H9 (cell line): ENCODE data around the gene IL24. TPM values are rescaled to one million over a fixed set of nuclear protein-coding genes. Genes with fewer than 3 reads are reported as not detected.
"Not testable (repeated sequence)": the region's sequence is repeated elsewhere in the genome, so short reads cannot be mapped to it uniquely, and the experiment has no call there.

Experiments used
- DNase-seq: peaks from one replicate; pipeline ENCODE4 v3.0.0-alpha.2; 2017
- H2AFZ ChIP-seq: one replicate; pipeline ENCODE4 v1.6.1; 2013; ENCODE audit warnings: mild to moderate bottlenecking, low read length, control low read depth, moderate library complexity
- H2AK5ac ChIP-seq: 2 replicates; pipeline ENCODE4 v1.6.1; 2013; ENCODE audit warnings: low read length, control low read depth, mixed read lengths; ENCODE audit not compliant: insufficient read length
- H2BK120ac ChIP-seq: one replicate; pipeline ENCODE4 v1.6.1; 2013; ENCODE audit warnings: low read depth, mild to moderate bottlenecking, low read length, control low read depth, inconsistent platforms; ENCODE audit not compliant: poor library complexity, severe bottlenecking
- H2BK12ac ChIP-seq: 2 replicates; pipeline ENCODE4 v1.6.1; 2013; ENCODE audit warnings: low read length, control low read depth, mixed read lengths, low read depth; ENCODE audit not compliant: insufficient read length
- H2BK15ac ChIP-seq: 2 replicates; pipeline ENCODE4 v1.6.1; 2013; ENCODE audit warnings: low read depth, low read length, control low read depth
- H2BK20ac ChIP-seq: one replicate; pipeline ENCODE4 v1.6.1; 2013; ENCODE audit warnings: low read depth, mild to moderate bottlenecking, low read length, control low read depth, inconsistent platforms; ENCODE audit not compliant: poor library complexity, severe bottlenecking
- H2BK5ac ChIP-seq: 2 replicates; pipeline ENCODE4 v1.6.1; 2013; ENCODE audit warnings: low read length, control low read depth, mixed read lengths; ENCODE audit not compliant: insufficient read length
- H3K14ac ChIP-seq: 2 replicates; pipeline ENCODE4 v1.6.1; 2013; ENCODE audit warnings: low read length, control low read depth; ENCODE audit not compliant: insufficient read depth
- H3K18ac ChIP-seq: 2 replicates; pipeline ENCODE4 v1.6.1; 2013; ENCODE audit warnings: low read depth, mild to moderate bottlenecking, mixed read lengths, low read length, control low read depth; ENCODE audit not compliant: insufficient read length
- H3K23ac ChIP-seq: 2 replicates; pipeline ENCODE4 v1.6.1; 2013; ENCODE audit warnings: low read length, control low read depth, mixed read lengths, low read depth; ENCODE audit not compliant: insufficient read length
- H3K23me2 ChIP-seq: 2 replicates; pipeline ENCODE4 v1.6.1; 2013; ENCODE audit warnings: low read depth, mild to moderate bottlenecking, mixed read lengths, low read length, control low read depth; ENCODE audit not compliant: insufficient read length, poor library complexity, severe bottlenecking
- H3K27ac ChIP-seq: 2 replicates; pipeline ENCODE4 v1.5.1; 2013; ENCODE audit warnings: low read length, control low read depth, mixed read lengths, low read depth; ENCODE audit not compliant: insufficient read length
- H3K27me3 ChIP-seq: 2 replicates; pipeline ENCODE4 v1.6.1; 2013; ENCODE audit warnings: low read length, control low read depth, inconsistent platforms; ENCODE audit not compliant: insufficient read depth
- H3K4ac ChIP-seq: 2 replicates; pipeline ENCODE4 v1.6.1; 2013; ENCODE audit warnings: low read depth, mild to moderate bottlenecking, control low read depth, inconsistent platforms, low read length, moderate library complexity
- H3K4me1 ChIP-seq: 2 replicates; pipeline ENCODE4 v1.6.1; 2013; ENCODE audit warnings: low read length, control low read depth, inconsistent platforms; ENCODE audit not compliant: insufficient read depth
- H3K4me2 ChIP-seq: 2 replicates; pipeline ENCODE4 v1.6.1; 2013; ENCODE audit warnings: low read length, control low read depth, mixed read lengths; ENCODE audit not compliant: insufficient read length, insufficient read depth
- H3K56ac ChIP-seq: 2 replicates; pipeline ENCODE4 v1.6.1; 2013; ENCODE audit warnings: low read depth, mild to moderate bottlenecking, mixed read lengths, low read length, control low read depth; ENCODE audit not compliant: insufficient read length
- H3K79me1 ChIP-seq: 2 replicates; pipeline ENCODE4 v1.6.1; 2013; ENCODE audit warnings: low read depth, mild to moderate bottlenecking, moderate library complexity, low read length, control low read depth, inconsistent platforms; ENCODE audit not compliant: insufficient read depth, poor library complexity, severe bottlenecking
- H3K79me2 ChIP-seq: 2 replicates; pipeline ENCODE4 v1.6.1; 2013; ENCODE audit warnings: low read length, control low read depth, inconsistent platforms; ENCODE audit not compliant: insufficient read depth
- H3K9ac ChIP-seq: 2 replicates; pipeline ENCODE4 v1.6.1; 2013; ENCODE audit warnings: low read length, control low read depth, mixed read lengths; ENCODE audit not compliant: insufficient read length; ENCODE audit errors: extremely low read depth
- H3K9me3 ChIP-seq: one replicate; pipeline ENCODE4 v1.6.1; 2013; ENCODE audit warnings: low read depth, low read length, inconsistent platforms; ENCODE audit not compliant: control insufficient read depth
- H3T11ph ChIP-seq: one replicate; pipeline ENCODE4 v1.6.1; 2013; ENCODE audit warnings: mild to moderate bottlenecking, low read length, control low read depth, inconsistent platforms
- H4K20me1 ChIP-seq: one replicate; pipeline ENCODE4 v1.6.1; 2013; ENCODE audit not compliant: control insufficient read depth, insufficient read length, insufficient read depth
- H4K5ac ChIP-seq: 2 replicates; pipeline ENCODE4 v1.6.1; 2013; ENCODE audit warnings: low read depth, mild to moderate bottlenecking, mixed read lengths, low read length, control low read depth; ENCODE audit not compliant: insufficient read length
- H4K8ac ChIP-seq: replicated peaks from 2 replicates; pipeline ENCODE4 v1.6.1; 2013; ENCODE audit warnings: low read length, control low read depth, mixed read lengths, low read depth; ENCODE audit not compliant: insufficient read length
- H4K91ac ChIP-seq: 2 replicates; pipeline ENCODE4 v1.6.1; 2013; ENCODE audit warnings: low read depth, mild to moderate bottlenecking, moderate library complexity, mixed read lengths, low read length, control low read depth; ENCODE audit not compliant: insufficient read length
- H3K27ac Mint-ChIP-seq, 3 experiments: 2 replicates in 2 of 3; 3 replicates in 1 of 3; pipeline ENCODE4 v1.8.0; 2020 to 2021; ENCODE audit warnings: mixed read lengths in 3 of 3, mild to moderate bottlenecking in 1 of 3, moderate library complexity in 1 of 3
- H3K27me3 Mint-ChIP-seq: 2 replicates; pipeline ENCODE4 v1.8.0; 2021; ENCODE audit warnings: low read depth, mild to moderate bottlenecking, moderate library complexity, mixed read lengths
- H3K36me3 Mint-ChIP-seq, 3 experiments: 2 replicates in 2 of 3; 3 replicates in 1 of 3; pipeline ENCODE4 v1.8.0; 2020 to 2021; ENCODE audit warnings: low read depth in 3 of 3, mixed read lengths in 3 of 3; ENCODE audit not compliant: insufficient read depth in 1 of 3
- H3K4me1 Mint-ChIP-seq, 2 experiments: 2 replicates each; pipeline ENCODE4 v1.8.0; 2020; ENCODE audit warnings: mixed read lengths in 2 of 2
- H3K4me3 Mint-ChIP-seq, 2 experiments: 2 replicates in 1 of 2; 3 replicates in 1 of 2; pipeline ENCODE4 v1.8.0; 2020 to 2021; ENCODE audit warnings: mild to moderate bottlenecking in 2 of 2, mixed read lengths in 2 of 2, moderate library complexity in 1 of 2
- H3K9me3 Mint-ChIP-seq, 2 experiments: 2 replicates in 1 of 2; 3 replicates in 1 of 2; pipeline ENCODE4 v1.8.0; 2020; ENCODE audit warnings: mild to moderate bottlenecking in 2 of 2, mixed read lengths in 2 of 2, moderate library complexity in 1 of 2
- CTCF ChIP-seq: fragments of 200-600 bp; sonication (generic); conservative IDR thresholded peaks from 3 replicates; pipeline ENCODE4 v1.8.0; 2021; ENCODE audit warnings: antibody characterized with exemption, mild to moderate bottlenecking
- WGBS: extraction: QIAGEN DNeasy Blood & Tissue Kit; methylation state at CpG from one replicate; pipeline ENCODE4 v1.1.7; 2013; ENCODE audit warnings: missing lambda C conversion rate, low lambda C conversion rate, mixed read lengths; ENCODE audit not compliant: insufficient read length; ENCODE audit errors: extremely low coverage; 5-methylcytosine and 5-hydroxymethylcytosine counted together
- total RNA-seq: library from RNA; stranded (reverse); gene quantifications from 2 replicates; pipeline ENCODE4 v1.2.1, GENCODE V29; 2021

IL24 gene
- total RNA-seq, 1 experiment from 2014 or later, result not detected

- no peak overlapping the region for H2AK5ac ChIP-seq
- no peak overlapping the region for H2BK20ac ChIP-seq
- no peak overlapping the region for H2BK5ac ChIP-seq
- H3K23ac ChIP-seq, result no peak overlapping the region
- H3K14ac ChIP-seq, result no peak overlapping the region
- 100% methylated on average over 4 of the region's 12 CpGs for WGBS
- no peak overlapping the region for H3T11ph ChIP-seq
- no peaks in the 10 kb centered on the region for H3K79me1 ChIP-seq
- no peaks in the 10 kb centered on the region for H3K9me3 ChIP-seq
- H3K4me2 ChIP-seq, result no peak overlapping the region
- H2BK120ac ChIP-seq, result no peak overlapping the region
- Mint-ChIP-seq H3K36me3 (no peaks in the 10 kb centered on the region), H3K4me1 (no peaks in the 10 kb centered on the region), H3K27ac (no peak overlapping the region), H3K27me3 (peaks cover 7% of the 10 kb centered on the region), H3K9me3 (no peaks in the 10 kb centered on the region), H3K4me3 (no peak overlapping the region)
- no peak overlapping the region for H4K91ac ChIP-seq
- no peak for TF ChIP-seq CTCF
- H3K79me2 ChIP-seq, result no peaks in the 10 kb centered on the region
- no peak overlapping the region for H3K4ac ChIP-seq
- no peak overlapping the region for H3K9ac ChIP-seq
- peak overlapping the region; percentile 12 for H4K8ac ChIP-seq
- H3K27ac ChIP-seq, result no peak overlapping the region
- no peak overlapping the region for H4K5ac ChIP-seq
- no peak overlapping the region for H2BK12ac ChIP-seq
- no peak overlapping the region for H3K18ac ChIP-seq
- H3K4me1 ChIP-seq, result no peaks in the 10 kb centered on the region
- no peak overlapping the region for H2AFZ ChIP-seq
- no peak overlapping the region for H2BK15ac ChIP-seq
- no peaks in the 10 kb centered on the region for H3K27me3 ChIP-seq
- no peaks in the 10 kb centered on the region for H4K20me1 ChIP-seq
- no peak for DNase-seq
- no peaks in the 10 kb centered on the region for H3K23me2 ChIP-seq
- no peak overlapping the region for H3K56ac ChIP-seq
Observed at GRCh38 chr1:206923009-206923960, 26.0 kb downstream of the IL24 start.

GRCh38 chr1:206923961-206924557 is 26.8 kb downstream of the IL24 start:
- H3K14ac ChIP-seq, H3K27me3 ChIP-seq, H4K91ac ChIP-seq, H3T11ph ChIP-seq, H3K4me1 Mint-ChIP-seq, H3K4ac ChIP-seq, H4K20me1 ChIP-seq, H2BK20ac ChIP-seq, H2BK12ac ChIP-seq, H2AK5ac ChIP-seq, H3K9me3 Mint-ChIP-seq, H3K79me1 ChIP-seq, H3K4me2 ChIP-seq, H2AFZ ChIP-seq, H2BK15ac ChIP-seq, H3K4me1 ChIP-seq, H3K27ac ChIP-seq, H3K23me2 ChIP-seq, H3K9me3 ChIP-seq, H3K9ac ChIP-seq, H3K36me3 Mint-ChIP-seq, H3K79me2 ChIP-seq, H3K27ac Mint-ChIP-seq, H3K23ac ChIP-seq, H2BK120ac ChIP-seq, DNase-seq, H4K5ac ChIP-seq, H3K4me3 Mint-ChIP-seq, H3K27me3 Mint-ChIP-seq, H2BK5ac ChIP-seq: not testable (repeated sequence)
- H3K56ac ChIP-seq, result peak overlapping the region; percentile 0
- WGBS, result no CpG with 5 or more reads among the region's 4 CpGs
- H3K18ac ChIP-seq, result peak overlapping the region; percentile 3
- H4K8ac ChIP-seq, result peak overlapping the region; percentile 12
